ENCODE data around the gene PAAF1.

The PAAF1 gene, protein sequence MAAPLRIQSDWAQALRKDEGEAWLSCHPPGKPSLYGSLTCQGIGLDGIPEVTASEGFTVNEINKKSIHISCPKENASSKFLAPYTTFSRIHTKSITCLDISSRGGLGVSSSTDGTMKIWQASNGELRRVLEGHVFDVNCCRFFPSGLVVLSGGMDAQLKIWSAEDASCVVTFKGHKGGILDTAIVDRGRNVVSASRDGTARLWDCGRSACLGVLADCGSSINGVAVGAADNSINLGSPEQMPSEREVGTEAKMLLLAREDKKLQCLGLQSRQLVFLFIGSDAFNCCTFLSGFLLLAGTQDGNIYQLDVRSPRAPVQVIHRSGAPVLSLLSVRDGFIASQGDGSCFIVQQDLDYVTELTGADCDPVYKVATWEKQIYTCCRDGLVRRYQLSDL

GRCh38 chr11:73876424-73877310 lies at the start of gene PAAF1, which contains the start of gene COA4:
TSS of gene PAAF1 (plus strand) at chr11:73876999. CDS start at chr11:73877022, 23 bp downstream.
TSS of gene COA4 (minus strand) at chr11:73876846. CDS start at chr11:73873378, 3,468 bp downstream.
- DNase-seq: peak; percentile 98

DNA sequence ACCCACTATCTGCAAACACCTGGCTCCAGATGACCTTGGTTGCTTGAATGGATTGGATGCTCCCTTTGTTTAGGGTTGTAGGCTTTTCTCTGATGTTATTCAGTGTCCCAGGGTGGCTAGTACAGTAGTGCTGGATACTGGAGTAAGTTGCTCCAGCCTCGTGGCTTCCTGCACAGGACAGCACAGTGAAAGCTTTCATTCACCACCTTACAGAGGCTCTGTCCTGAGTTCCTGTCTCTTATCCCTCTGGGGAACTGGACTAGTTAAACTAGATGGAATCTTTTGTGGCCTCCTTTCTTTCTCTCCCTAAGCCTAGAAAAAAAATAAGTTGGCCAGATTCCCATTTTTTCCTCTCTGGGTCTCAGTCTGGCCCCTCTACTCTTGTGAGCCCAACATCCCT lies 46.5 kb upstream of the PAAF1 start:
- DNase-seq: no peak

GRCh38 chr11:73833067-73833466 lies 43.7 kb upstream of the PAAF1 start:
- no peak for DNase-seq

- no peak for DNase-seq
Measured at GRCh38 chr11:73838443-73839122, 38.2 kb upstream of the PAAF1 start.

- DNase-seq: no peak
Measured at GRCh38 chr11:73839123-73839457, 37.7 kb upstream of the PAAF1 start.

DNA sequence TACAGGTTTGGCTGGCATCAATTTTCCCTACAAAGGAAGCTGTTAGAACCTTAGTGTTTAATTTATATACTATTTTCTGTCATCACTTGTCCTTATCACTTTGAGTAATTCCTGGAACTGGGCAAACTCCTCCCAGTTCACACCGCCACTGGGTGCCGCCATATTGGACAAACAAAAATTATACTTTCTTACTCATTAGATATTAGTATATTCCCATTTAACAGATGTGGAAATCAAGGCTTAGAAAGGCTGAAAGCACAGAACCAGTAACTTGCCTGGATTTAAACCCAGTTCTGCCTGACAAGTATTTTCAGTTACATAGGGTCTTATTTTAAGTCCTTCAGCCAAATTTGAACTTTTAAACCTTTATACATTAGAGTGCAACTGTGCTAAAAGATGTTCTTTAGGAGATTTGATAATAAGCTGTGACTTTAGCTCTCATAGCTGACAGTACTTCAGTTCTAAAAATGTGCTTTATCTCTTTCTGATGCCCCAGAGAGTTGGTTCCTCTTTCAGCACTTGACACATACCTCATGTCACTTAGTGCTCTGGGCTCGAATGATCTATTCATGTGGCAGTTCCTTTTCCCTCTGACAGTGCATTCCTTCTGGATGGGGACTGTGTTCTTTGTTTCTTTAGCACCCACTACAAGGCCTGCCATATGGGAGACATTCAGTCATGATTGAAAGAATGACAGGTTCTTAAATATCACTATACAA lies 25.6 kb upstream of the PAAF1 start:
- DNase-seq: peak; percentile 16

- DNase-seq: no peak
Measured at GRCh38 chr11:73852049-73852448, 24.8 kb upstream of the PAAF1 start.

GRCh38 chr11:73854680-73855079 lies 22.1 kb upstream of the PAAF1 start:
- no peak for DNase-seq

DNA sequence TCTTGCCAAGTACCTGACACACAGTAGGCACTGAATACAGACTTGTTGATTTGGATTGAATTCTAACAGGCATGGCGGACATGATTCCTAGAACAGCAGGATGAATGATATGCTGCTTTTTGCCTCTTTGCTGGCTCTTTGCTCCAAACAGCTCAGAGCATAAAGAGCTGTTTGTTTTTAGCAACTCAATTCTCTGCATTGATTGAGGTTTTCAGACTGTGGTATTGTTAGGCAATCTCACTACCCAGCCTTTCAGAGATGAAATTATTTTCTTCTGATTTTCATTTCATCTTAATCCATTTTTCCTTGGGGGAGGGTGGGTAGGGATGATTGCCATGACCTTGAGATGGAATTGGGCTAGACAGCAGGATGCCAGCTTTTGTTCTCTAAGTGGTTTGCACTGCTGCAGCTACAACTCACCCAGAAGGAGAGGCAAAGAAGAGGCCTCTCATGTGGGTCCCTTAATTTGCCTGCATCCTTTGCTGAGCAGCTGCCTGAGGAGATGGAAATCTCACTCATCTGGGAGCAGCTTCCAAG lies 20.7 kb upstream of the PAAF1 start:
- DNase-seq: no peak

GRCh38 chr11:73859671-73860070 lies 17.1 kb upstream of the PAAF1 start:
- no peak for DNase-seq

DNA sequence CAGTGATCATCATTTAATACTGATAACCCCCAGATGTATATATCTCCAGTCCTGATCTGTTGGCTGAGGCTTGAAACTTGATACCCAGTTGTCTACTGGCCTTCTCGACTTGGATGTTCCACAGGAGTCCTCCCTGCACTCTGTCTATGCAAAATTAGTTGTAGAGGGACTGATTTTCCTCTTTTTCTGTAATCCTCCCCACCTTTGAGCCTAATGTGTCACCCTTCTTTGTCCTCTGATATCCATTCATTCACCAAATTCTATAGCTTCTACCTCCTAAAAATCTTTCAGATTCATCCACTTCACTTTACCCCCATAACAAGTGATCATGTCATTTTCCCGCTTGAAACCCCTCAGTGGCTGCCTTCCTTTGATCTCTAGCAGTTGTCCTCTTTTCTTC lies 16.6 kb upstream of the PAAF1 start:
- no peak for DNase-seq

- DNase-seq: no peak
Measured at GRCh38 chr11:73862986-73863385, 13.8 kb upstream of the PAAF1 start.

DNA sequence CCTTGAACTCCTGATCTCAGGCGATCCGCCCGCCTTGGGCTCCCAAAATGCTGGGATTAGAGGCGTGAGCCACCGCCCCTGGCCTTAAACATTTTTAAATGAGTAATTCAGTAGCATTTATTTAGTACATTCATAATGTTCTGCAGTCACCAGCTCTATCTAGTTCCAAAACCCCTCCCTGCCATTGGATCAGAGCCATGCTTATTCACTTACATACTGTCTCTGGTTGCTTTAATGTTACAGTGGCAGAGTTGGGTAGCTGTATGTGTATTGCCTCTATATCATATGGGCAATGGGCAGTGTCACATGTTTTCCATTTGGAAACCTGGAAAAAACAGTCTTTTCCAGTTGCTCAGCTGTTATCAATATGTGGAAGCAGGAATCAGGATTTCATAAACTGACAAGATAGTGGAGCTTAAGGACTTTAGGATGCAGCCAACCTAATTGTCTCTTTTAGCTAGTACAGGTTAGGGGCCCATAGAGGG lies 10.7 kb upstream of the PAAF1 start:
- DNase-seq: peak; percentile 25

- no peak for DNase-seq
Measured at GRCh38 chr11:73866586-73866996, 10.2 kb upstream of the PAAF1 start.

GRCh38 chr11:73869332-73869949 lies 7.4 kb upstream of the PAAF1 start:
- DNase-seq: peak; percentile 88

GRCh38 chr11:73870261-73870660 lies 6.5 kb upstream of the PAAF1 start:
- no peak for DNase-seq

DNA sequence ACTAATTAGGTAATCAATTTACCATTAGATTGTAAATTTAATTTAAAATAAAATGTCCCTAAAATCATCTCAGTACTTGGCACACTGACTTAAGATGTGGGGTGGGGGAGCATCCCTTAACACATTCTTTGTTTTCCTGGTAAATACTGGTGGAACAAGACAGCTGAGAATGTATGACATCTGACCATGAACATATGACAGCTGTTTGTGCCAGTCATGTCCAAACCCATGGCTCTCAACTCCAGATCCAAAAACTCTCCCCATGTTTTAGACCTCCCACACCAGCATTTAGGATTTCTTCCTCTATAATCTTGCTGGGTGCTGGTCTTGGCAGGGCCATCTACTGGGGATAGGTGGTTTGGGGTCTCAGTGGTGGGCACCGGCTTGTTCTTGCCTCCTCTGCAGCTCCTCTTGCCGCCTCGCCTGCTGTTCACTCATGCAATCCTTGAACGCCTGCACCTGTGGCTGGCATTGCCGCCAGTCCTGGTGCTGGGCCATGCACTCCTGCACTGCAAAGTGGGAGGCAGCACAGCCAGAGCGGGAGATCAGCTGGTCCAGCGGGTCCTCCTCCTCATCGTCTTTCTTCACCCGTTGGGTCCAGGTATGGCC lies 3.9 kb upstream of the PAAF1 start:
- no peak for DNase-seq

DNA sequence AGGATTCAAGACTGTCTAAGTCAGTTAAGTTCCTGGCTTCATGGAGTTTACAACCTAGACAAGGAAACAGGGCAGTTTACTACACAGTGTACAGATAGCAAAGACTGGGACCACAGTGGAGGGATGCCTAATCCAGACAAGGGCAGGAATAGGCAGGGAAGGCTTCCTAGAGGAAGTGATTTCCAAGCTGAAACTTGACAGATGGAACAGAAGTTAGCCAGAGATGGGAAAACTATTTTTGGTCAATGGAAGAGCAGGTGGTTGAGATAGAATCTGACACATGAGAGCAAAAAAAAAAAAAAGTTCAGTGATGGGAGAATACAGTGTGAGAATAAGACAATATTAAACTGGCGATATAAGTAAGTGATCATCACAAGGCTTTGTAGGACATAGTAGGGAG lies 1.4 kb upstream of the PAAF1 start:
- DNase-seq: no peak

DNA sequence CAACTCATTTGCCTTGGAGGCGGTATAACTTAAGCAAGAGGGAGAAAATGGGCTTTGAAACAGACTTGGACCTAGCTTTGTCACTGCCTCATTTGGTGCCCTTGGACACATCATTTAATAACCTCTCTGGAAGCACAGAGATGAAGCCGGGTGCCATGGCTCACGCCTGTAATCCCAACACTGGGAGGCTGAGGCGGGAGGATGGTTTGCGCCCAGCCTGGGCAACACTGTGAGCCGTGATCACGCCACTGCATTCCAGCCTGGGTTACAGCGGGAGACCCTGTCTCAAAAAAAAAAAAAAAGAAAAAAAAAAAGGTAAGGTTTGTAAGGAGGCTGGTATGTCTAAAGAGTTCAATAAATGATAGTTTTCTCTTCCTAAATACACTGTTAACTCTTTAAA lies 959 bp upstream of the PAAF1 start:
- DNase-seq: peak; percentile 19

DNA sequence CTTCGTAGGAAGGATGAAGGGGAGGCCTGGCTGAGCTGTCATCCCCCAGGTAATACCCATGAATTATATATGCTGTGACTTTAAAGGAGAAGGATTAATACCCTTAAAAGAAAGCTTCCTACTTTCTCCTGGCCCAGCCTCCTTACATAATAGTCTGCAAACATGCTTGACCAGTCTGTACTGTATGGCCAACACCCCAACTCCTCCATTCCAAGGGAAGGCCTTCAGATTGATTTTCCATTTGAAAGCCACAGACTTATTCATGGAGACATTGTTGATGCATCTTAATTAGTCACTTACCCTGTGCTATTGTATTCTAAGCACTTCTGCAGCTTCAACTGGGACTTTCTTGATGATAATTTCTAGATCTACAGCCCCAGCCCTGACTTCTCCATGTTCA lies 2.0 kb downstream of the PAAF1 start:
- no peak for DNase-seq

DNA sequence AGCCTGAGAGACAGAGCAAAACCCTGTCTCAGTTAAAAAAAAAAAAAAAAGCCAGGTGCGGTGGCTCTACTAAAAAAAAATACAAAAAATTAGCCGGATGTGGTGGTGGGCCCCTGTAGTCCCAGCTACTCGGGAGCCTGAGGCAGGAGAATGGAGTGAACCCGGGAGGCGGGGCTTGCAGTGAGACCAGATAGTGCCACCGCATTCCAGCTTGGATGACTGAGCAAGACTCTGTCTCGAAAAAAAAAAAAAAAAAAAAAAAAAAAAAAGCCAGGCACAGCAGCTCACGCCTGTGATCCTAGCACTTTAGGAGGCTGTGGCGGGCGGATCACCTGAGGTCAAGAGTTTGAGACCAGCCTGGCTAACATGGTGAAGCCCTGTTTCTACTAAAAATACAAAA lies 3.6 kb downstream of the PAAF1 start:
- DNase-seq: peak; percentile 44

Data from hematopoietic multipotent progenitor cell treated with erythropoietin and hydrocortisone succinate and interleukin-3 and kit ligand, for 8 days (in vitro differentiated cells).